ENCODE results near the gene USP44. TPM values are rescaled to one million over a fixed set of nuclear protein-coding genes. Genes with fewer than 3 reads are reported as not detected.
"Not testable (repeated sequence)": the region's sequence is repeated elsewhere in the genome, so short reads cannot be mapped to it uniquely, and the experiment has no call there.

Gene USP44
- total RNA-seq (2014; rRNA removed; shearing (Covaris generic)): 0.06 TPM in 1 of 2 replicates, not detected in the other

DNA sequence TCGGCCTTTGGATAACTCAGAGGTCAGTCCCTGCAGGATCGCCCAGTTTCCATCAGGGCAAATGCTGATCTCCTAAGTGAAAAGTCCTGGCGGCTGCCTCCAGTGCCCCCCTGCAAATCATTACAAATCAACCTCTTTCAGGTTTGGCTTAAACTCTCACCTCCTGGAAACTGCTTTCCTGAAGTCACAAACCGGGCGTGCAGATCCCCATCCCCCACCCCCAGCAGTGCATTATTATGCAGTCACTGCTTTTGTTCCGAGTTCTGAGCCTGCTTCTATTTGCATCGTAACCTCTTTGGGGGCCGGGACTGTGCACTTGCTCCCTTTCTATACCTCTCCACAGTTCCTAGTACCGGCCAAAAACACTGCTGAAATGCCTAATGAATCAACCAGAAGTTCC, at the start of gene USP44:
USP44 (minus strand) TSS at position 172 of the 400 bp plus-strand sequence. CDS start 17,220 bp downstream, outside the sequence.
- no peak for DNase-seq (ENCODE audit: low spot score)

DNA sequence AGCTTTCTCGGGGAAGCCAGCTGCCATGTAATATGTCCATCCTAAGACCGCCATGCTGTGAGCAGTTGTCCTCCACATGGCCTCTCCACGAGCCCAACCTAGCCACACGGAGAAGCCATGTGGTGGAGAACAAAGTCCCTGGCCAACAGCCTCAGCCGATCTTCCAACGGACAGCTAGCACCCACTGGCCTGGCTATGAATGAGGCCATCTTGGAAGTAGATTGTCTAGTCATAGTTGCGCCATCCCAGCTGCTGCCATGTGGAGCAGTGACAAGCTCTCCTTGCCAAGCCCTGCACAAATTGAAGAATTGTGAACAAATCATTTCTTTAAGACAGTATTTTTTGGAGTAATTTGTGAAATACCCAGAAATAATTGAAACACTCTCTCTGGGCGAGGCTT, 49.3 kb upstream of the USP44 start:
- DNase-seq (ENCODE audit: low spot score): no peak

DNA sequence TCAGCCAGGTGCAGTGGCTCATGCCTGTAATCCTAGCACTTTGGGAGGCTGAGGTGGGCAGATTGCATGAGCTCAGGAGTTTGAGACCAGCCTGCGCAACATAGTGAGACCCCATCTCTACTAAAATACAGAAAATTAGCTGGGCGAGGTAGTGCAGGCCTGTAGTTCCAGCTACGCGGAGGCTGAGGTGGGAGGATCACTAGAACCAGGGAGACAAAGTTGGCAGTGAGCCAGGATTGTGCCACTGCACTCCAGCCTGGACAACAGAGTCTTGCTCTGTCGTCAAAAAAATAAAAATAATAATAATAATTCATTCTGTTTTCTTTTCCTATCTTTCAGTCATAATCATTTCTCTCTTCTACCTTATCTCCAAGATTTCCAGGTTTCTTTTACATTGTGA, 48.6 kb upstream of the USP44 start:
- no peak for DNase-seq (ENCODE audit: low spot score)

DNA sequence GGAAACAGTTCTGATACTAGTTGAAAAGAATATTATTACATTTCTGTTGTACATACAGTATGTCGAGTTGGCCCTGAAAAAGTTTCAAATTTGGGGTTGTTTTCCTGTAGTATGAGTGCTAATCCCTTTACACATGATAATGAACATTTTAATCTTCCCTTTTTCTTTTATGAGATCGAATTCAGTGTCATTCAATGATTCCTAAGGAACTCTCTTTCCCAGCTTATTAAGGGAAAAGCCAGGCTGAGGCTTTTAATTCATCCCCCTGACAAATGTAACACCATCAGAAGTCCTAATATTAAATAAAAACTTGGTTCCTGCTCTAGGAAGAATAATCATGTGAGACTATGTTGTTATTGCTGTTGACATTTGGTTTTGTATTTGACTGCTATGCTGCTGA, 42.9 kb upstream of the USP44 start:
- no peak for DNase-seq (ENCODE audit: low spot score)

DNA sequence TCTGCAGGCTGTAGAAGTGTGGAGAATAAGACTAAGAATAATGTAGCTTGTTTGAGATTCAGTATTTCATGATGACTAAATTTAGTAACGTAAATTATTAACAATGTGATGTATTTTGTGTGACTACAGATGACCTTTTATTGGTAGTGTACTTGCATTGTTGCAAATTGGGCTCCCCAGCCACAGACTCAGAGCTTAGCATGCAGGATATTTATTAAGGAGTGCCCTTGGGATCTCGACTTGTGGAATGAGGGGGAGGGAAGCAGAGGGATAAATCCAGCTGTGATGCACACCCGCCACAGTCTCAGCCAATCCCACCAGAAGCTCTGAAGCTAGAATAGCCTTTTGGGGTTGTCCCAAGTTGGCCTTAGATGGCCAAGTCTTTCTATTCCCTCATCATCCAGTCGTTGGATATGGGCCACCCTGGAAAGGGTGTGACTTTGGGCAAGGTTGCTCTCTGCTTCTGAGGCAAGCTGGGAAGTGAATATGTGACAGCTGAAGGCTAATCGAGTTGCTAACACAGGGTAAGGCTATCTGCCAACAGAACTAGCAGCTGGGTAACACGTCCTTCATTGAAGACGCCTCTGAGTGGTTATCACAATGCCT, 42.1 kb upstream of the USP44 start:
- no peak for DNase-seq (ENCODE audit: low spot score)

DNA sequence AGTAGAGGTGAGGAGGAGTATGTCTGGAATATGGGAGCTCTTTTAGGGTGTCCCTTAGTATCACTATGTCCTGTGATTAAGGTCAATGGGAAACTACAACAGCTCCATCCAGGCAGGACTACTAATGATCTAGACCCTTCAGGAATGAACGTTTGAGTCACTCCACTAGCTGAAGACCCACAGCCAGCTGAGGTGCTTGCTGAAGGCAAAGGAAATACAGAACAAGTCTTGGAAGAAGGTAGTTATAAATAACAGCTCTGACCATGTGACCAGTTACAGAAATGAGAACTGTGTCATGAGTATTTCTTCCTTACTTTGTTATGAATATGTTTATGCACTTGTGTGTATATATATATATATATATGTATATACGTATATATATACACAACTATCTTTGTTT, 40.5 kb upstream of the USP44 start:
- DNase-seq (ENCODE audit: low spot score): no peak

DNA sequence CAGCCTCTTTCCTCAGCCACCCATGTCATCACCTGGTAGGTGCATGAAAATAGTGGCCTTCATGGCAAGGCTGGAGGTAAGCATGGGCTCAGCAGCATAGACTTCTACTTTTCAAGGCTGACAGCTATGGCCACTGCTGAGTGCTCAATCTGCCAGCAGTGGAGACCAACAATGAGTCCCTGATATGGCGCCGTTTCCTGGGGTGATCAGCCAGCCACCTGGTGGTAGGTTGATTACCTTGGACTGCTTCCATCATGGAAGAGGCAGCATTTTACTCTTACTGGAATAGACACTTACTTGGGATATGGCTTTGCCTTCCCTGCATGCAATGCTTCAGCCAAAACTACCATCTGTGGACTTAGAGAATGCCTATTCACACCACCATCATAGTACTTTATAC, 39.5 kb upstream of the USP44 start:
- no peak for DNase-seq (ENCODE audit: low spot score)

DNA sequence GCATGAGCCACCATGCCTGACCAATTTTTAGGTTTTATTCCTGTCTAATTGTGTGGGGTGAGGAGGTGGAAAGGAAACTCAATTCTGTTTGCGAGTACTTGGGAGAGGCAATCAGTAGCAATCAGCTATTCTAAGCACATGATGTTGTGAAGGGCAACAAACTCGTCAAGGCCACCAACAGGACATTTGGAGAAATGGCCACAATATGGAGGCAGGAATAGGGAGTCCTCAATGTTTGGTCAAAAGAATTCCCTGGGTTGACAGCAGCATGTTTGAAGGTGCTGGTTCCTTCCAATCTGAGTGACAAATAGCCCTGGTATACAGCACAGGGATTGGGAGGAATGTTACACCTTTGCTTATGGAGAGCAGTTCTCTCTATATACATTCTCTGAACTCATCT, 32.7 kb upstream of the USP44 start:
- no peak for DNase-seq (ENCODE audit: low spot score)

DNA sequence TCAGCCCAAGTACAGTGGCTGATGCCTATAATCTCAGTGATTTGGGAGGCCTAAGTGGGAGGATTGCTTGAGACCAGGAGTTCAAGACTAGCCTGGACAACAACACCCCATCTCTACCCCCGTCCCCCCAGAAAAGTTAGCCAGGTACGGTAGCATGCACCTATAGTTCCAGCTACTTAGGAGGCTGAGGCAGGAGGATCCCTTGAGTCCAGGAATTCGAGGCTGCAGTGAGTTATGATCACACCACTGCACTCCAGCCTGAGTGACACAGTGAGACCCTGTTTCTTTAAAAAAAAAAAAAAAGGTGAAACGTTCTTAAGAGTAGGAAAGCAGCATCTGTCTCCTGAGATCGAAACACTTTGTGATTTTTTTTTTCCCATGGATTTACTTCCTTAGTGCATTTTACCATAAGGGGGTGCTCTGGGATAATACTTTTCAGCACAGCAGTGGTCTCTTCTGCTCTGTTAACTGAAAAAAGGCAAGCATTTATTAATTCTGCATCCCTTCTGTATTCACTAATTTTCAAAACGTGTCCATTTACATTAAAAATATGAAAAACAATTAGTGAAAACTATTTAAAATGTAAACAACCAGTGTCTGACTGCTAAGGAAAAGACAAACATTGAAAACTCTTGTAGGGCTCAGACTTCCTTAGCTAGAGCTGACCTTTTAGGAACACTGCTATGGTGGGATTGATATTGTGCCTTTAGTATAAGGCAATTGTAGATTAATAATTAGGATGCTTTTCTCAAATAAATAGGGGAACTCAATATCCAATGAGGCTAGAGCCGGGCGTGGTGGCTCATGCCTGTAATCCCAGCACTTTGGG, 31.2 kb upstream of the USP44 start:
- DNase-seq (ENCODE audit: low spot score): peak; percentile 46

DNA sequence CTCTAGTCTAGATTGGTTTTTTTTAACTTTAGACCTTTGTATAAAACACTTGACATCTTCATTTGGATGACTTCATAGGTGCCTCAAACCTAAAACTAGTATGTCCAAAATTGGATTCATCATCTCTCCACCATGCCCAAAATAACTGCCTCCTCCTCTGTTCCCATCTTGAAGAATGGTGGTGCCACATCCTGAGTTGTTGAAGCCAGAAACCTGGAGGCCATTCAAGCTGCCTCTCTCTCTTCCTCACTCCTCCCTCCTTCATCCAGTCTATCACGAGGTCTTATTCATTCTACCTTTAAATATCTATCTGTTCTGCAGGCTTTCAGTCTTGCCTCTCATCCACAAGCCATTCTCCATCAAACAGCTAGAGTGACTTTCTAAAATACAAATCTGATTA, 26.5 kb upstream of the USP44 start:
- no peak for DNase-seq (ENCODE audit: low spot score)

DNA sequence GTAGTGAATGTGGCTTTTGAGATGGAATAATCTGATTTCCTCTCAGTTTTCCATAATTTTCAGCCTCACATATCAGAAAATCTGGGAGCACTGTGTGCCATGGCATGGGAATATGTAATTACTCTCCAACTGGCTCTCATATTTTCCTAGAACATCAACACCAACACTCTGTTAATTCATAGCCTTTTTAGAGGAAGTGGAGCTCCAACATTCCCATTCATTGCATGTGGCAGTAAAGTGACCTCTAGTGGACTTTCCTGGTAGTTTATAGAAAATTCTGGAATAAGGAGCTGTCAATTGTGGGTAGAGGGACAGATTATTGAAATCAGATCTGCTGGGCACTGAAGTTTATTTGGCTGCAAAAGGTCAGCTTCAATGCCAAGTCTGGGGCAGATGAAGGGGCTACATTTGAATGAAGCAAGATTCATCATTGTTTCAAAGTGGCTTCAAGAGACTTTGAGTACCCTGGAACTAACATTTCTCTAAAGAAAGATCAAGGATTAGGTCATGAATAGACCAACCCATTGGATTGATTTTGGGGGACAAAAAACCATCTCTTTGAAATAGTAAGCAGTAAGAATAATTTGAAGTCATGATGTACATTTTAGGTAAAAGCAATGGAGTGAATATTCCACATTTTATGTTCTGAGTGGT, 23.6 kb upstream of the USP44 start:
- peak; percentile 57 for DNase-seq (ENCODE audit: low spot score)

DNA sequence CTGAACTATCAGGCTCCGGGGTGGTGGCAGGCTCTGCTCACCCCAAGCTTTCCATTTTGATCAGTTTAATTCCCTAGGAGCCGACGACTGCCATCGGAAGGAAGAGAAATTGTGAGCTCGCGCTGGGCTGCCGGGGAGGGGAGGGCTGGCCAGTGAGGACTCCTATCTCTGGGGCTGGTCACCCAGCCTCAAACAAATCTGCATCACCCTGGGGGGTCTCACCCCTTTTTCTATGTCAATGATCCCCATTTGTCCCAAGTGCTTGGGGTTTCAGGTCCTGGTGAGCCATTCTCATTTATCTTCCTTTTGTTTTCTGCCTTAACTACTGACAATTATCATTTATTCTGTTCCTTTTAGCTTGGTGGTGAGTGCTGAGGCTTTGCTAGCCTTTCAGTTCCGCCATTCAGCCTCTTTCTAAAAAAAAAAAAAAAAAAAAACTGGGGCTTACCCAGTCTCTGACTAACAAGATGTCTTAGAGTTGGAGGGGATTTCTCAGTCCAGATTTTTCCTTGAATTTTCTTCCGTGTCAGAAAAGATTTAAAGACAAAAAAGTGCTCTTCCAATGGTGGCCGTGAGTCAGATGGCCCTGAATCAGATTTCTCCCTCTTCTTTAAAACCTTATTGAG, 22.8 kb upstream of the USP44 start:
- DNase-seq (ENCODE audit: low spot score): no peak

DNA sequence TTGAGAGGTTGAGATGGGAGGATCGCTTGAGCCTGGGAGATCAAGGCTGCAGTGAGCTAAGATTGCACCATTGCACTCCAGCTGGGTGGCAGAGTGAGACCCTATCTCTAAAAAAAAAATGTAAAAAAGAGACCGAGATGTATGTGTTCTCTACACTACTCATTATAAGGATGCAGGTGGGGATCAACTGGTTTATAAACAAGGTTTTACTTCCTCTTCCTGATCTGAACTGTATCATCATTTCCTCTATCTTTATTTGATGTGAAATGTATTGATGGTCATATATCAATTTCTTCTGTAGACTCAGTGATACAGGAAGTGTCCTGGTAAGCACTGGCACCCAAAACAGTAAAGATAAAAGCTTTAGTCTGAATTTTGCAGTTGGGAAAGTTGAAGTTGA, 20.1 kb upstream of the USP44 start:
- DNase-seq (ENCODE audit: low spot score): no peak

DNA sequence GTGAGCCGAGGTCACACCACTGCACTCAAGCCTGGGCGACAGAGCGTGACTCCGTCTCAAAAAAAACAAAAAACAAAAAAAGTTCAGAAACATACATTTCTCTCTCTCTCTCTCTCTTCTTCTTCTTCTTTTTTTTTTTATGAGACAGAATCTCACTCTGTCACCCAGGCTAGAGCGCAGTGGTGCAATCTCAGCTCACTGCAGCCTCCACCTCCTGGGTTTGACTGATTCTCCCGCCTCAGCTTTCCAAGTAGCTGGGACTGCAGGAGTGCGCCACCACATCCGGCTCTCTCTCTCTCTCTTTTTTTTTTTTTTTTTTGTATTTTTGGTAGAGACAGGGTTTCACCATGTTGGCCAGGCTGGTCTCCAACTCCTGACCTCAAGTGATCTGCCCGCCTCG, 16.8 kb upstream of the USP44 start:
- not testable (repeated sequence) for DNase-seq (ENCODE audit: low spot score)

DNA sequence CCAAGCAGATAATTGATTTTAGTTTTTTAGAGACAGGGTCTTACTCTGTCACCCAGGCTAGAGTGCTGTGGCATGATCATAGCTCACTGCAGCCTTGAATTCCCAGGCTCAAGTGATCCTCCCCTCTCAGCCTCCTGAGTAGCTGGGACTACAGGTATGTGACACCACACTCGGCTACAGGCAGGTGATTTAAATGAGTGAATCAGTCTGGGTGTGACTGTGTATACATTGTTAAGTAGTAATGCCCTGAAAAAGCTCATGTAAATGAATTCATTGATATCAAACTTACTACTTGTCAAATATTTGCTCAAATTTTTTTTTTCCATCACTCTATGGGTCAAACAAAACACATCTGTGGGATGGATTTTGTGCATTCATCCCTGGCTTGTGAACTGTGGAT, 6.3 kb upstream of the USP44 start:
- DNase-seq (ENCODE audit: low spot score): no peak

DNA sequence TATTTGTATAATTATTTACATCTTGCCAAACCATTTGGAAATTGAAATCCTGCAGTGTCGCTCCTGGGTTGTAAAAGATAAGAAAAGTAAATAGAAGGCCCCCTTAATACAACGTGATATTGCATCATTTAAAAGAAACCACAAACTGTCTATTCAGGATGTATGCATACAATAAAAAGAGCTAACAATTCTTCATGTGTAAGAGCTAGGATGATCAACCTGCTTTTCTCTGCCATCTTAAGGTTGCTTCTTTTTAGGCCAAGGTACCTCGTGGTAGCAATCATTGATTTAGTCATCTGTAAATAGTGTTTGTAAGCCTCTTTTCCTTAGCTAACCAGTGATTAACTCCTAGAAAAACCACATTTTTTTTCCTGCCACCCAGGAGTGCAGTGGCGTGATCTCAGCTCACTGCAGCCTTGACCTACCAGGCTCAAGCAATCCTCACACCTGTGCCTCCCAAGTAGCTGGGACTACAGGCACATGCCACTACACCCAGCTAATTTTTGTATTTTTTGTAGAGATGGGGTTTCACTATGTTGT, 3.3 kb upstream of the USP44 start:
- no peak for DNase-seq (ENCODE audit: low spot score)

DNA sequence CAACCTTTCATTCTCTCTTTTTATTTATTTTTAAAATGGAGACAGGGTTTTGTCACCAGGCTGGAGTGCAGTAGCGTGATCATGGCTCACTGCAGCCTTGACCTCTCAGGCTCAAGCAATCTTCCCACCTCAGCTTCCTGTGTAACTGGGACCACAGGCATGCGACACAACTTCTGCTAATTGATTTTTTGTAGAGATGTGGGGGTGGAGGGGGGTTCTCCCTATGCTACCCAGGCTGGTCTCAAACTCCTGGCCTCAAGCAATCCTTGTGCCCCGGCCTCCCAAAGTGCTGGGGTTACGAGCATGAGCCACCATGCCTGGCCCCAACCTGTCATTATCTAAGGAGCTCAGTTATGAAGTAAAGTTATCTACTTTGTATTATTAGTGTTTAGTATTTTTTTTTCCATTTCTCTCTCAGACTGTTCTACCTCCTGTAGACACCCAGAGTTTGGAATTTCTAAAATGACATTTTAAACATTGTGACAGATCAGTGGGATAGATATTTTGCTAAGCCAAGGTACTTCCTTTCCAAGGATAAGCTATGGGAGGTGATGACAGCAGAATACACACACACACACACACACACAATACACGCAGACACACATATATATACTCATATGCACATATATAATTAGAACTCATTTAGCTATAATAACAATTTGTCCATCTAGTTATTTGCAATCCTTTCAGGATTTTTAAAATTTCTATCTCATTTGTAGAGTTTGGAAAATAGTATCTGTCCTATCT, 2.1 kb upstream of the USP44 start:
- no peak for DNase-seq (ENCODE audit: low spot score)

DNA sequence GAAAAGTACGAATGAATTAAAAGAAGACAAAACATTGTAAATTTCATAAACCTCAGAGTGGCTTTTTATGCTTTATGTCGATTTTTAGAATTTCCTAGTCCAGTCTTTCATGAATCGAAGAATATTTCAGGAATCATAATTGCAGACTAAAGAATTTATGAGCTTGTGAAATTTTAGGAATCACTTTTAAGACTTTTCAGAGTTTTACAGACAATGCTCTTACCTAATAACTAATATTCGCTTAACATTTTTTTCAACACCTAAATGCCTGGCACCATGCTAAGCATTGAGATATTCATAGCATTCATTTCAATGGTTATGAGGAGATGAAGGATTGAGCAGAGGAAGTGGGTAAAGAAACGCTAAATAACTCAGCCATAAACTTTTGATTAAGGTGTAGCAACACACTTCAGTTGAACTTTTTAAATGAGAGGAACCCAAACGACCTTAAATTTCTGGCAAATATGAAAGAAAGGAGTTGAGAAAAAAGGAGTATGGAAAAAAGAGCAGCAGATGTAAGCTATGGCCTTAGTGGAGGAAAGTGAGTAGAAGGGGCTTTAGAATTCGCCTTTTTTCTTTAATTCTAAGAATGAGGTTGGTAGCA, 739 bp upstream of the USP44 start:
- DNase-seq (ENCODE audit: low spot score): no peak

DNA sequence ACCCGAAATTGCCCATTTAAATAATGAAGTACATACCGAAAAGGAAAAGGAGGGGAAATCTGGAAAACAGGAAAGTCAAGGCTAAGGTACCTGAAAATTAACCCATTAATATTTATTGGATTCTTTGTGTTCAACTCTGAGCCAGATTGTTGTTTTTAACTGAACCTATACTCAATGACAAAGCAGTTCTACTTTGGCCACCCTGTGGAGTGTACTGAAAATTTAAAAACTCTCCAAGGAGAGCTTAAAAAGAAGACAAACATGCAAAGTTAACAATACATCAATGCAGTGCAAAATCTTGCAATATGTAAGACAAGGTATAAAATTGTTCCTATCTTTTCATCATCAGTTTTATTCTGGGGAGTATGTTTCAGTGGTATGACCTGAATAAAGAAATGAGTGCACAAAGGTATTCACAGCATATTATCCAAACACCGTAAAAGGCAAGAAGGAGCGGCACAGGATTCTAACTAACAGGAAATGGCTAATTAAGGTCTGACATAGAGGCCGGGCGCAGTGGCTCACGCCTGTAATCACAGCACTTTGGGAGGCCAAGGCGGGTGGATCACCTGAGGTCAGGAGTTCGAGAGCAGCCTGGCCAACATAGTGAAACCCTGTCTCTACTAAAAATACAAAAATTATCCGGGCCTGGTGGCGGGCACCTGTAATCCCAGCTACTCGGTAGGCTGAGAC, 1.7 kb downstream of the USP44 start:
- DNase-seq (ENCODE audit: low spot score): no peak

Data from H4 (cell line).